Coronary artery (tissue), 2 donors: ENCODE measurements around the gene MBNL1.

ENCODE experiments used
- DNase-seq: peaks from one replicate; pipeline ENCODE4 v3.0.0-alpha.2; 2017; ENCODE audit warnings: low spot score
- H3K27ac ChIP-seq, 2 donors: fragments of 200-600 bp; sonication (generic); one replicate each; pipeline ENCODE4 v1.5.1; 2016 to 2019
- H3K4me3 ChIP-seq: fragments of 200-600 bp; sonication (generic); 2 replicates; pipeline ENCODE4 v1.5.1; 2016; ENCODE audit warnings: mild to moderate bottlenecking, moderate library complexity
- TF ChIP-seq, protein P1 (sequence below): fragments of 200-600 bp; sonication (generic); IDR thresholded peaks from one replicate; pipeline ENCODE4 v1.5.1; 2019; ENCODE audit warnings: antibody characterized with exemption

Gene MBNL1

DNA sequence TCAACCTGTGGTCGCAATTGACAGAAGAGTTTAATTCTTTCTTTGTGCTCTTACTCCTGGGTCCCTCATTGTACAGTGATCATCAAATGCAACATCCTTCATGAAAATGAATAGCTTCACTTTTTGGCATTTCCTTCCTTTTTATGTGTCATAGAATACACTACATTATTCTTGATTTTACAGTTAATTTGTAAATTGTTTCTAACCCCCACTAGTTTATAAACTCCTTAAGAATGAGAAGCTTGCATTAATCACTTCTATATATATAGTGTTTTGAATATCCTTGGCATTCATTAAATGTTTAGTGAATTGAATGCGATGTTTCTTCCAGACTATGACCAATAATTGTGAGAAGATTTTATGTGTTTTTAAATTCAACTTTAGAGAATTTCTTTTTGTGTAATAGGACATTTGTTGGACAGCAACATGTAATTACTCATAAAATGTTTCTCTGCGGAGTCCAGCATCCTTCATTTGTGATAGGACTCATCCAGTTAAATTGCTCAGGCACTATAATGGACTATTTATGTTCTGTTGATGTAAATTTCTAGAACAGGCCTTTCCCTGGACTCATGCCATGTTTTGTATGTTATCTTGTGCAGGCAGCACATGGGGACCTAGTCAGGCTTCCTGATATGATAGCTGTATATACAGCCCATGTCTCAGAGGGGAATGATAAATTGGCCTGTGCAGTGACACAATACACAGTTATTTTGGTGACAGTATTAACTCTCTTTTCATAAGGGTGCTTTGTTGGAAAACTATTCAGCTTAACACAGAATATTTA lies 51.3 kb downstream of the MBNL1 start:
- DNase-seq = no peak
- Histone ChIP-seq H3K4me3 (peak overlapping the region; percentile 21), H3K27ac (peak overlapping the region; percentile 51 to 72)
- TF ChIP-seq, protein P1, sequence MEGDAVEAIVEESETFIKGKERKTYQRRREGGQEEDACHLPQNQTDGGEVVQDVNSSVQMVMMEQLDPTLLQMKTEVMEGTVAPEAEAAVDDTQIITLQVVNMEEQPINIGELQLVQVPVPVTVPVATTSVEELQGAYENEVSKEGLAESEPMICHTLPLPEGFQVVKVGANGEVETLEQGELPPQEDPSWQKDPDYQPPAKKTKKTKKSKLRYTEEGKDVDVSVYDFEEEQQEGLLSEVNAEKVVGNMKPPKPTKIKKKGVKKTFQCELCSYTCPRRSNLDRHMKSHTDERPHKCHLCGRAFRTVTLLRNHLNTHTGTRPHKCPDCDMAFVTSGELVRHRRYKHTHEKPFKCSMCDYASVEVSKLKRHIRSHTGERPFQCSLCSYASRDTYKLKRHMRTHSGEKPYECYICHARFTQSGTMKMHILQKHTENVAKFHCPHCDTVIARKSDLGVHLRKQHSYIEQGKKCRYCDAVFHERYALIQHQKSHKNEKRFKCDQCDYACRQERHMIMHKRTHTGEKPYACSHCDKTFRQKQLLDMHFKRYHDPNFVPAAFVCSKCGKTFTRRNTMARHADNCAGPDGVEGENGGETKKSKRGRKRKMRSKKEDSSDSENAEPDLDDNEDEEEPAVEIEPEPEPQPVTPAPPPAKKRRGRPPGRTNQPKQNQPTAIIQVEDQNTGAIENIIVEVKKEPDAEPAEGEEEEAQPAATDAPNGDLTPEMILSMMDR = no peak

DNA sequence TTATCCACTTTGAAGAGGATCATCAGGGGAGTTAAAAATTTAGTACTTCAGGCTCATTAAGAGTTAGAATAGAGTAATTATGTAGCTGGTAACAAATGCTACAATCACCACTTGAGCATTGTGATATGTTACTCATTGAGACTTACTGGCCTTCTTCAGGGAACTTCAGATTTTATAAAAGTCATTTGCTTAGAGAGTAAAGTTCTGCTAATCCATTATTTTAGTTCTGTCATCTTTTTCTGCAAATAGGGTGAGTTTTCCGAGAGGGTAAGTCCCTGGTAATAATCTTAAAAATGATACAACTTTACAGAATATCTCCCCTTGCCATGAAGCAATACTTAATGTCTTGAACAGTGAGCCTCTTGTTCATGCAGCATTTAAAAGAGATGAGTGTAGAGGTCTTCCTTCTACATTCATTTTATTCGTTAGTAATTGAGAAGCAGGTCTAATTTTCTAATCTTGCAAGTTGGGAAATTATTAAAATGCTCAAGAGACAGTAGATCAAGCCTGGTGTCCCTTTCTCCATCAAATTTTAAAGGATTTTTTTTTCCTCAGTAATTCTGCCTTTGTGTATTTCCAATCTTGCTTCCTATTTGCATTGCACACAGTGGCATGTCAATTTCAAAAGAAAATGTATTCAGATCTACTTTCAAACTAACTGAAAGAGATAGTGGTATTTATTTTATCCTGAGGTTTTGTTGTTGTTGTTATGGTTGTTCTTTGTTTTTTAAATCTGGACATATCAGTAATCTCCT lies 52.6 kb downstream of the MBNL1 start:
- H3K4me3 ChIP-seq = peak overlapping the region; percentile 10
- TF ChIP-seq, protein P1 = no peak
- H3K27ac ChIP-seq = peak overlapping the region; percentile 63 to 72
- no peak for DNase-seq

DNA sequence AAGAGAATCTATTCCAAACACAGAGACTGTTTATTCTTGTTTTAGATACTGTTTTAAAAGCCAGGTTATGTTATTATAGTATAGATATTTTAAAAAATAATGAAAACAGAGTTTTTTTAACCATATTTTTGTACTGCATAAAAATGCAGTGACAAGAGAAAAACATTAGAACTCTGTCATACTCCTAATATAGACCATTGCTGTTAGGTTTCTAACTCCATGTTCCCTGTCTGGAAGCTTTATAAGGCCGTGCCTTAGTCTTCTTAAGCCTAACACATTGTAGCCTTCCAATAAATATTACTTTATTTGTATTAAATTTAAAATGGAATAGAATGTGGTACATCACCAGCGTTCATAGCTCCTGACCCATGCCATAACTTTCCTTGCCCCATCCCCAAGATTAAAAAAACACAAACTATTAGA lies 53.2 kb downstream of the MBNL1 start:
- peak overlapping the region; percentile 22 for H3K4me3 ChIP-seq
- H3K27ac ChIP-seq = peak overlapping the region; percentile 72 to 73
- TF ChIP-seq, protein P1 = no peak
- no peak for DNase-seq

DNA sequence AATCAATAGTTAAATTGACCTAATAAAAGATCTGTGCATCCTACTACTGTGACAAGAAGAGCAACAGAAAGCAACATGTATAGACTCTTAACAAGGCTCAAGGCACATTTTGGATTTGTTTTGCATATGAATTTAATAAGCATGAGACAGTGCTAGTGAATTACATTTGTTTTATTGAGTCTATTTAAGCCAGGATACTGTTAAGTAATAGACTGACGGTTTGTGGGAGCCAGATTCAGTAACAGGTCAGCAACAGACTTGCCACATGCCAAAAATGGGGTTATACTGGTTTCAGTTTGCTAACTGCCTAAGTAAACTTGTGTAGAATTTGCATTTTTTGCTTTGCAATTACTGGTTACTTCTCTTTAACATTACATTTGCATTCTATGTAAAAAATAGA lies 54.0 kb downstream of the MBNL1 start:
- peak overlapping the region; percentile 22 for H3K4me3 ChIP-seq
- TF ChIP-seq, protein P1 = no peak
- DNase-seq = no peak
- peak overlapping the region; percentile 72 to 73 for H3K27ac ChIP-seq

DNA sequence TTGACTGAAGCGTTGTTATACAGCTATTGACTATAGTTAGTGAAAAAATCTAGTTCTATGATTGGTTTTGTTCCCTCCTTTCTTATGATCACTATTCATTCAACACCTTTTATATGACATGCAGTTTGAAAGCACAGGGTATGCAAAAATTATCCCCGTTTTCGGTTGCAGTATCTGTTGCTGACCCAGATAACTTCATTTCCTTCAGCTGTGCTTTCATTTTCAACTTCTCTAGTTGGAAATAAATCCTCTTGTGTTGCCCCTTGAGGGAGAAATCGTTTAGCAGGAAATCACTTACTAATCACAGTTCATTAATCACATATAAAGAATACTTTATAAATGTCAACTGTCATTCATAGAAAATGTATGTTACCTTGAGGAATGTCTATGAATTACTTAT lies 55.1 kb downstream of the MBNL1 start:
- TF ChIP-seq, protein P1 = no peak
- no peak for DNase-seq
- Histone ChIP-seq H3K27ac (peak overlapping the region; percentile 61 to 72), H3K4me3 (peak overlapping the region; percentile 46)

DNA sequence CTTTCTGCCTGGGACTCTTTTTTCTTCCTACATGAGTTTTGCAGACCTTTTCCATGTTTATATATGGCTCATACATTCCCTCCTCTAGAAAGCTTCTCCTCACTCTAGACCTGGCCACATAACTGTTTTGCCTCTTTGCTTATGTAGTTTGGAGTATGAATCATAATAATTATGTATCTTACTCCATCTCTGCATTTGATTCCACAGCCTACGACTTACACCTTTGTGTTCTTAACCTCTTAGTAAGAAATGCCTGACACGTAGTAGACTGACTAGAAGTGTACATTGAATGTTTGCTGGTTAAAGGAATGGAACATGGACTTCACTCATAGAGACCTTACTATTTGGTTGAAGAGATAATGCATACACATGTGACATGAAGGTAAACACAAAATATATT lies 56.4 kb downstream of the MBNL1 start:
- Histone ChIP-seq H3K27ac (peak overlapping the region in 1 of 2 donors; percentile 43), H3K4me3 (no peak overlapping the region)
- DNase-seq = no peak
- TF ChIP-seq, protein P1 = no peak
